H9 (cell line): ENCODE measurements around the gene COL8A1. TPM values are rescaled to one million over a fixed set of nuclear protein-coding genes. Genes with fewer than 3 reads are reported as not detected.

Source experiments
- DNase-seq: peaks from one replicate; pipeline ENCODE4 v3.0.0-alpha.2; 2017
- H2AFZ ChIP-seq: one replicate; pipeline ENCODE4 v1.6.1; 2013; ENCODE audit warnings: mild to moderate bottlenecking, low read length, control low read depth, moderate library complexity
- H2AK5ac ChIP-seq: 2 replicates; pipeline ENCODE4 v1.6.1; 2013; ENCODE audit warnings: low read length, control low read depth, mixed read lengths; ENCODE audit not compliant: insufficient read length
- H2BK120ac ChIP-seq: one replicate; pipeline ENCODE4 v1.6.1; 2013; ENCODE audit warnings: low read depth, mild to moderate bottlenecking, low read length, control low read depth, inconsistent platforms; ENCODE audit not compliant: poor library complexity, severe bottlenecking
- H2BK12ac ChIP-seq: 2 replicates; pipeline ENCODE4 v1.6.1; 2013; ENCODE audit warnings: low read length, control low read depth, mixed read lengths, low read depth; ENCODE audit not compliant: insufficient read length
- H2BK15ac ChIP-seq: 2 replicates; pipeline ENCODE4 v1.6.1; 2013; ENCODE audit warnings: low read depth, low read length, control low read depth
- H2BK20ac ChIP-seq: one replicate; pipeline ENCODE4 v1.6.1; 2013; ENCODE audit warnings: low read depth, mild to moderate bottlenecking, low read length, control low read depth, inconsistent platforms; ENCODE audit not compliant: poor library complexity, severe bottlenecking
- H2BK5ac ChIP-seq: 2 replicates; pipeline ENCODE4 v1.6.1; 2013; ENCODE audit warnings: low read length, control low read depth, mixed read lengths; ENCODE audit not compliant: insufficient read length
- H3K14ac ChIP-seq: 2 replicates; pipeline ENCODE4 v1.6.1; 2013; ENCODE audit warnings: low read length, control low read depth; ENCODE audit not compliant: insufficient read depth
- H3K18ac ChIP-seq: 2 replicates; pipeline ENCODE4 v1.6.1; 2013; ENCODE audit warnings: low read depth, mild to moderate bottlenecking, mixed read lengths, low read length, control low read depth; ENCODE audit not compliant: insufficient read length
- H3K23ac ChIP-seq: 2 replicates; pipeline ENCODE4 v1.6.1; 2013; ENCODE audit warnings: low read length, control low read depth, mixed read lengths, low read depth; ENCODE audit not compliant: insufficient read length
- H3K23me2 ChIP-seq: 2 replicates; pipeline ENCODE4 v1.6.1; 2013; ENCODE audit warnings: low read depth, mild to moderate bottlenecking, mixed read lengths, low read length, control low read depth; ENCODE audit not compliant: insufficient read length, poor library complexity, severe bottlenecking
- H3K27ac ChIP-seq: 2 replicates; pipeline ENCODE4 v1.5.1; 2013; ENCODE audit warnings: low read length, control low read depth, mixed read lengths, low read depth; ENCODE audit not compliant: insufficient read length
- H3K27me3 ChIP-seq: 2 replicates; pipeline ENCODE4 v1.6.1; 2013; ENCODE audit warnings: low read length, control low read depth, inconsistent platforms; ENCODE audit not compliant: insufficient read depth
- H3K4ac ChIP-seq: 2 replicates; pipeline ENCODE4 v1.6.1; 2013; ENCODE audit warnings: low read depth, mild to moderate bottlenecking, control low read depth, inconsistent platforms, low read length, moderate library complexity
- H3K4me1 ChIP-seq: 2 replicates; pipeline ENCODE4 v1.6.1; 2013; ENCODE audit warnings: low read length, control low read depth, inconsistent platforms; ENCODE audit not compliant: insufficient read depth
- H3K4me2 ChIP-seq: 2 replicates; pipeline ENCODE4 v1.6.1; 2013; ENCODE audit warnings: low read length, control low read depth, mixed read lengths; ENCODE audit not compliant: insufficient read length, insufficient read depth
- H3K56ac ChIP-seq: 2 replicates; pipeline ENCODE4 v1.6.1; 2013; ENCODE audit warnings: low read depth, mild to moderate bottlenecking, mixed read lengths, low read length, control low read depth; ENCODE audit not compliant: insufficient read length
- H3K79me1 ChIP-seq: 2 replicates; pipeline ENCODE4 v1.6.1; 2013; ENCODE audit warnings: low read depth, mild to moderate bottlenecking, moderate library complexity, low read length, control low read depth, inconsistent platforms; ENCODE audit not compliant: insufficient read depth, poor library complexity, severe bottlenecking
- H3K79me2 ChIP-seq: 2 replicates; pipeline ENCODE4 v1.6.1; 2013; ENCODE audit warnings: low read length, control low read depth, inconsistent platforms; ENCODE audit not compliant: insufficient read depth
- H3K9ac ChIP-seq: 2 replicates; pipeline ENCODE4 v1.6.1; 2013; ENCODE audit warnings: low read length, control low read depth, mixed read lengths; ENCODE audit not compliant: insufficient read length; ENCODE audit errors: extremely low read depth
- H3K9me3 ChIP-seq: one replicate; pipeline ENCODE4 v1.6.1; 2013; ENCODE audit warnings: low read depth, low read length, inconsistent platforms; ENCODE audit not compliant: control insufficient read depth
- H3T11ph ChIP-seq: one replicate; pipeline ENCODE4 v1.6.1; 2013; ENCODE audit warnings: mild to moderate bottlenecking, low read length, control low read depth, inconsistent platforms
- H4K20me1 ChIP-seq: one replicate; pipeline ENCODE4 v1.6.1; 2013; ENCODE audit not compliant: control insufficient read depth, insufficient read length, insufficient read depth
- H4K5ac ChIP-seq: 2 replicates; pipeline ENCODE4 v1.6.1; 2013; ENCODE audit warnings: low read depth, mild to moderate bottlenecking, mixed read lengths, low read length, control low read depth; ENCODE audit not compliant: insufficient read length
- H4K8ac ChIP-seq: replicated peaks from 2 replicates; pipeline ENCODE4 v1.6.1; 2013; ENCODE audit warnings: low read length, control low read depth, mixed read lengths, low read depth; ENCODE audit not compliant: insufficient read length
- H4K91ac ChIP-seq: 2 replicates; pipeline ENCODE4 v1.6.1; 2013; ENCODE audit warnings: low read depth, mild to moderate bottlenecking, moderate library complexity, mixed read lengths, low read length, control low read depth; ENCODE audit not compliant: insufficient read length
- H3K27ac Mint-ChIP-seq, 3 experiments: 2 replicates in 2 of 3; 3 replicates in 1 of 3; pipeline ENCODE4 v1.8.0; 2020 to 2021; ENCODE audit warnings: mixed read lengths in 3 of 3, mild to moderate bottlenecking in 1 of 3, moderate library complexity in 1 of 3
- H3K27me3 Mint-ChIP-seq: 2 replicates; pipeline ENCODE4 v1.8.0; 2021; ENCODE audit warnings: low read depth, mild to moderate bottlenecking, moderate library complexity, mixed read lengths
- H3K36me3 Mint-ChIP-seq, 3 experiments: 2 replicates in 2 of 3; 3 replicates in 1 of 3; pipeline ENCODE4 v1.8.0; 2020 to 2021; ENCODE audit warnings: low read depth in 3 of 3, mixed read lengths in 3 of 3; ENCODE audit not compliant: insufficient read depth in 1 of 3
- H3K4me1 Mint-ChIP-seq, 2 experiments: 2 replicates each; pipeline ENCODE4 v1.8.0; 2020; ENCODE audit warnings: mixed read lengths in 2 of 2
- H3K4me3 Mint-ChIP-seq, 2 experiments: 2 replicates in 1 of 2; 3 replicates in 1 of 2; pipeline ENCODE4 v1.8.0; 2020 to 2021; ENCODE audit warnings: mild to moderate bottlenecking in 2 of 2, mixed read lengths in 2 of 2, moderate library complexity in 1 of 2
- H3K9me3 Mint-ChIP-seq, 2 experiments: 2 replicates in 1 of 2; 3 replicates in 1 of 2; pipeline ENCODE4 v1.8.0; 2020; ENCODE audit warnings: mild to moderate bottlenecking in 2 of 2, mixed read lengths in 2 of 2, moderate library complexity in 1 of 2
- WGBS: extraction: QIAGEN DNeasy Blood & Tissue Kit; methylation state at CpG from one replicate; pipeline ENCODE4 v1.1.7; 2013; ENCODE audit warnings: missing lambda C conversion rate, low lambda C conversion rate, mixed read lengths; ENCODE audit not compliant: insufficient read length; ENCODE audit errors: extremely low coverage; 5-methylcytosine and 5-hydroxymethylcytosine counted together
- total RNA-seq: library from RNA; stranded (reverse); gene quantifications from 2 replicates; pipeline ENCODE4 v1.2.1, GENCODE V29; 2021
- TF ChIP-seq, protein P1 (sequence below): fragments of 200-600 bp; sonication (generic); conservative IDR thresholded peaks from 3 replicates; pipeline ENCODE4 v1.8.0; 2021; ENCODE audit warnings: antibody characterized with exemption, mild to moderate bottlenecking

COL8A1 gene
- total RNA-seq, 1 experiment from 2014 or later: 0.17 TPM

DNA sequence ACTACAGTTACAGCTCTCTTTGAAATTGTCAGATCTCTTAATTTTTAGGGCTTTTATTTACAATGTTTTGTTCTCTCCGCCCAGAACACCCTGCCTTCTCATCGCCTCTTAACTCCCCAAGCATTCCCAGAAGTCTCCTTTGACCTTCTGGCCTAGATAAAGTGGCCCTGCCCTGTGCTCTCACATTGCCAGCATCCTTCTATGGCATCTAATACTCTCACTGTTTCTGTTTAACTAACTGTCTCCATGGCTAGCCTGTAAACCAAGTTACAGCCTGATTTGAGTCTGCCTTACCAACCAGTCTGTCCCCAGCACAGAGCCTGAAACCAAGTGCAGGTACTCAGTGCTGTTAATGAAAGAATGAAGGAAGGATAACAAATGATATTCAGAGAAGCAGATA, 19.9 kb downstream of the COL8A1 start:
- no peak overlapping the region for H3K27ac Mint-ChIP-seq
- H2BK20ac ChIP-seq: no peak overlapping the region
- no peak overlapping the region for H2BK5ac ChIP-seq
- no peak overlapping the region for H3K56ac ChIP-seq
- H4K20me1 ChIP-seq: no peaks in the 10 kb centered on the region
- H4K8ac ChIP-seq: no peak overlapping the region
- no peak overlapping the region for H3K9ac ChIP-seq
- H2AFZ ChIP-seq: no peak overlapping the region
- no peak overlapping the region for H2AK5ac ChIP-seq
- H3K23me2 ChIP-seq: no peaks in the 10 kb centered on the region
- peaks cover 4% of the 10 kb centered on the region for H3K4me1 ChIP-seq
- no peak overlapping the region for H3K18ac ChIP-seq
- no peak overlapping the region for H3K14ac ChIP-seq
- no peaks in the 10 kb centered on the region for H3K27me3 Mint-ChIP-seq
- no peak overlapping the region for H2BK120ac ChIP-seq
- DNase-seq: no peak
- H3K79me1 ChIP-seq: no peaks in the 10 kb centered on the region
- H4K91ac ChIP-seq: no peak overlapping the region
- H3K9me3 Mint-ChIP-seq: no peaks in the 10 kb centered on the region
- no peak overlapping the region for H3K23ac ChIP-seq
- no peak overlapping the region for H3K4me2 ChIP-seq
- no peak overlapping the region for H2BK12ac ChIP-seq
- TF ChIP-seq, protein P1, sequence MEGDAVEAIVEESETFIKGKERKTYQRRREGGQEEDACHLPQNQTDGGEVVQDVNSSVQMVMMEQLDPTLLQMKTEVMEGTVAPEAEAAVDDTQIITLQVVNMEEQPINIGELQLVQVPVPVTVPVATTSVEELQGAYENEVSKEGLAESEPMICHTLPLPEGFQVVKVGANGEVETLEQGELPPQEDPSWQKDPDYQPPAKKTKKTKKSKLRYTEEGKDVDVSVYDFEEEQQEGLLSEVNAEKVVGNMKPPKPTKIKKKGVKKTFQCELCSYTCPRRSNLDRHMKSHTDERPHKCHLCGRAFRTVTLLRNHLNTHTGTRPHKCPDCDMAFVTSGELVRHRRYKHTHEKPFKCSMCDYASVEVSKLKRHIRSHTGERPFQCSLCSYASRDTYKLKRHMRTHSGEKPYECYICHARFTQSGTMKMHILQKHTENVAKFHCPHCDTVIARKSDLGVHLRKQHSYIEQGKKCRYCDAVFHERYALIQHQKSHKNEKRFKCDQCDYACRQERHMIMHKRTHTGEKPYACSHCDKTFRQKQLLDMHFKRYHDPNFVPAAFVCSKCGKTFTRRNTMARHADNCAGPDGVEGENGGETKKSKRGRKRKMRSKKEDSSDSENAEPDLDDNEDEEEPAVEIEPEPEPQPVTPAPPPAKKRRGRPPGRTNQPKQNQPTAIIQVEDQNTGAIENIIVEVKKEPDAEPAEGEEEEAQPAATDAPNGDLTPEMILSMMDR: no peak
- H3K4ac ChIP-seq: no peak overlapping the region
- no peak overlapping the region for H3T11ph ChIP-seq
- H3K27me3 ChIP-seq: no peaks in the 10 kb centered on the region
- no peak overlapping the region; a peak in 1 of 5 replicates for H3K4me3 Mint-ChIP-seq
- no peak overlapping the region for H3K27ac ChIP-seq
- H3K36me3 Mint-ChIP-seq: no peaks in the 10 kb centered on the region
- whole genome bisulfite sequencing: no CpG with 5 or more reads among the region's 2 CpGs
- H3K4me1 Mint-ChIP-seq: peaks cover 1 to 6% of the 10 kb centered on the region in 2 experiments; a peak in 3 of 4 replicates
- H2BK15ac ChIP-seq: no peak overlapping the region
- no peaks in the 10 kb centered on the region for H3K9me3 ChIP-seq
- no peak overlapping the region for H4K5ac ChIP-seq
- no peaks in the 10 kb centered on the region for H3K79me2 ChIP-seq
